ENCODE measurements around the gene GPER1. TPM values are rescaled to one million over a fixed set of nuclear protein-coding genes. Genes with fewer than 3 reads are reported as not detected.

GPER1 gene
- total RNA-seq, 2 experiments from 2014 or later: 34.9 to 75.9 TPM

DNA sequence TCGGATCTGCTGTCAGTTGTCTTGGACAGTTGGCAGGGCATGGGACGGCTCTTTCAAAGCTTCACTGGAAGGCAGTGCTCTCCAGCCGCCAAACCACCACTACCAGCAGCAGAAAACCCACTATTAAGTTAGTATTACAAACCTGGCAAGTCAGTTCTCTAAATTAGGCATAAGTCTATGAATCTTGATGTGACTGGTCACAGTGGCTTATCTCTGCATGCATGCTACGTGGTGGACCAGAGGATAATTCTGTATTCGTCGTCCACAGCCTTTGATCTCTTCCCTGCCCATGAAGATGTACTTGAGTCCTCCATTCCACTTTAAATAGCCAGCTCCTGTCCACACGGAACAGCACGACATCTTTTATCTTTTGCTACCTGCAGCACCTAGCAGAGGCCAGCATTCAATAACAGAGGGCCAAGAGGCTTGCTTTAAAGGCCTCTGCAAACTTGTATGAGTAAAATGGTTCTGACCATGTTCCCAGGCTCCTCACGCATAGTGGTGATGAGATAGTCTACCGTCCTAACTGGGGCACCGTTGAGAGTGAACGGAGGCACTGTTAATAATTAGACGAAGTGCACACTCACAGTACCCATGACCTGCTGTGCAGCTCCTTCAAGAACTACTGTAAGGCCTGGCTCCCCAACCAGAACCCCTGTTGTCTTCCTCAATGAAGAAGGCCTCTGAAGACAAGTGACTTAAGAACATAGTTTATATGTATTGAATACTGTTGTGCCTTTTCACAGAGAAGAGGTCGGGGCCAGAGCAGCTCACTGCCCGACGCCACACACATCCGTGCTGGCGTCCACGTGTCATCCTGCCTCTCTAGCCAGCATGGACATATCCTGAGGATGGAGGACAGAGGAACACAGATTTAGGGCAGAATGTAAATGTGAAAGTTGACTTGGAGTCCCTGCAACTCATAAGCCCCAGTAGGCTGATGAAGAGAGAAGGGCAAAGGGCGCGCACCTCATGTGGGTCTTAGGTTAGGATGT, 42.5 kb upstream of the GPER1 start:
- H3K4me3 ChIP-seq (ENCODE audit: low read depth, low read length, poor library complexity, severe bottlenecking): peak overlapping the region; percentile 70
- no peaks in the 10 kb centered on the region for H3K9me3 ChIP-seq (ENCODE audit: low read length)
- DNase-seq (ENCODE audit: low spot score): no peak
- no peaks in the 10 kb centered on the region for H3K36me3 ChIP-seq (ENCODE audit: insufficient read depth, low read length)
- H3K4me1 ChIP-seq (ENCODE audit: insufficient read depth, low read length, poor library complexity, severe bottlenecking): peaks cover 15% of the 10 kb centered on the region
- intact Hi-C loops (cut with micrococcal nuclease; ENCODE audit: unreplicated experiment): loop anchor here (2.0 kb wide), 1 partner anchor 19 kb away; no protein-coding TSS in a partner anchor
- no peak overlapping the region for H3K27ac ChIP-seq (ENCODE audit: low read depth, low read length, poor library complexity, severe bottlenecking)
- POLR2A ChIA-PET: interaction anchor here (0.6 kb wide), 1 partner anchor 75 kb away, joined by 4 read pairs; no protein-coding TSS in a partner anchor
- TF ChIP-seq CTCF (conservative IDR thresholded peaks at IDR 0.05; ENCODE audit: low read length) (no peak; the same call in 1 of the 2 replicates), EZH2phosphoT487 (IDR thresholded peaks at IDR 0.05; ENCODE audit: borderline replicate concordance, low read depth, low read length) (no peak)
- no peak overlapping the region for H2AFZ ChIP-seq (ENCODE audit: low read length)
- no peaks in the 10 kb centered on the region for H3K9me2 ChIP-seq (ENCODE audit: insufficient read depth, low read length)
- BruUV-seq (replicated peaks): no TSS peak
- H4K20me1 ChIP-seq (ENCODE audit: insufficient read depth, low read length): no peaks in the 10 kb centered on the region
- CTCF ChIA-PET (ENCODE audit: unreplicated experiment): interaction anchor here (1.2 kb wide), 1 partner anchor 19 kb away, joined by 3 read pairs; no protein-coding TSS in a partner anchor
- H3K79me2 ChIP-seq (ENCODE audit: insufficient read depth, low read depth, low read length): no peaks in the 10 kb centered on the region
- H3K4me2 ChIP-seq (ENCODE audit: low read length): peak overlapping the region; percentile 93

DNA sequence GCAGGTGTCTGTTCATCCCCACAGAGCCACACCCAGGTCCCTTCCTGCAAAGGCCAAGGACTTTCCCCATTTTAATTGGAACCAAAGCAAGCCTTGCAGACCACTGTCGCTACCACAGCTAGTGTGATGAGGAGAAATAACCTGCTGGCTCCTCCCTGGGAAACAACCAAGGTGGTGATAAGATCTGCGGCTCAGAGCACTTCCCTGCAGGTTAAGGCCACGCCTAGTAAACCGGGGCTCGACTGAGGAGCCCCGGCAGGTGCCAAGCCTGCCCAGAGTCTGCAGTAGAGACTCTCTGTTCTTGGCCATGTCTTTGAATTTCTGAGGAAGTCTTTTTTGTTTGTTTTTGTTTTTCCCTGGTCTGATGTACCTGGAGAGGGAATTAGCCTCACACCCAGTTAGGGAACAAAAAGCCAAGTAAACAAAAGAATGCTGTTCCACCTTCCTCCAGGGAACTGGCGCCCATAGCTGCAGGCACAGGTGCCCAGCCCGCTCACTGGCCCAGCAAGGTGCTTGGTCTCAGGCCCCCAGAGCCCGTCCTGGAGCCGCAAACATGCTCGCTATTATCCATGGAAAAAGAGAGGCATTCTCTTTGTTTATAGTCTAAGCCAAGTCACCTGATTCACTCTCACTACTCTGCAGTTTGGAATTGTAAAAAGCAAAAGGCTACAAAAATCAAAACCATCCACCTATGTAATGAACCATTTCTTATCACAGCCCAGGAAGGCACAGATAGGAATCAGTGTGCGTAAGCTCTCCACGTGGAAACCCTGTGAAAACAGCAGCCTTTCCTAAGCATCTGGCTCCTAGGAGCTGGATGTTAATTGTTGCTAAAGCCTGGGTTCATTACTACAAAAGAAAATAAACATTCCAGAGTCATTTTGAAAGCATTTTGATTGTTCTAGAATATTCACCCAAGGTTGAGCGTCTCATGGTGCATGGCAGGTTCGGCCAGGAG, 40.9 kb upstream of the GPER1 start:
- intact Hi-C loops (cut with micrococcal nuclease; ENCODE audit: unreplicated experiment): no loop called here

More for the DNA sequence above, 40.9 kb upstream of the GPER1 start:
- no peak overlapping the region for H3K27ac ChIP-seq (ENCODE audit: low read depth, low read length, poor library complexity, severe bottlenecking)
- H3K79me2 ChIP-seq (ENCODE audit: insufficient read depth, low read depth, low read length): no peaks in the 10 kb centered on the region
- no peak overlapping the region for H3K4me3 ChIP-seq (ENCODE audit: low read depth, low read length, poor library complexity, severe bottlenecking)
- no peaks in the 10 kb centered on the region for H3K9me3 ChIP-seq (ENCODE audit: low read length)
- H3K9me2 ChIP-seq (ENCODE audit: insufficient read depth, low read length): no peaks in the 10 kb centered on the region
- BruUV-seq (replicated peaks): no TSS peak
- peaks cover 15% of the 10 kb centered on the region for H3K4me1 ChIP-seq (ENCODE audit: insufficient read depth, low read length, poor library complexity, severe bottlenecking)
- no peak for DNase-seq (ENCODE audit: low spot score)
- H4K20me1 ChIP-seq (ENCODE audit: insufficient read depth, low read length): no peaks in the 10 kb centered on the region
- H3K36me3 ChIP-seq (ENCODE audit: insufficient read depth, low read length): no peaks in the 10 kb centered on the region
- TF ChIP-seq CTCF (conservative IDR thresholded peaks at IDR 0.05; ENCODE audit: low read length) (no peak), EZH2phosphoT487 (IDR thresholded peaks at IDR 0.05; ENCODE audit: borderline replicate concordance, low read depth, low read length) (no peak)
- no peak overlapping the region for H3K4me2 ChIP-seq (ENCODE audit: low read length)
- ChIA-PET CTCF (ENCODE audit: unreplicated experiment) (no interaction called here), POLR2A (no interaction called here)
- H2AFZ ChIP-seq (ENCODE audit: low read length): no peak overlapping the region

All from OCI-LY7 (cell line).